DOHH2 (cell line): ENCODE results near the gene TMEM190.

ENCODE experiments used
- EZH2phosphoT487 ChIP-seq: fragments of 200-600 bp; sonication (generic); IDR thresholded peaks from 2 replicates; pipeline ENCODE4 v1.6.1; 2017; ENCODE audit warnings: borderline replicate concordance, mild to moderate bottlenecking, antibody characterized with exemption, low read length, moderate library complexity, mixed read lengths
- TF ChIP-seq, protein P1 (sequence below): fragments of 200-600 bp; sonication (generic); IDR thresholded peaks from one replicate; pipeline ENCODE4 v1.5.1; 2014; ENCODE audit warnings: antibody characterized with exemption, mild to moderate bottlenecking, low read depth, low read length; ENCODE audit not compliant: poor library complexity, severe bottlenecking

GRCh38 chr19:55355213-55355821 is 21.3 kb upstream of the TMEM190 start:
- TF ChIP-seq, protein P1, sequence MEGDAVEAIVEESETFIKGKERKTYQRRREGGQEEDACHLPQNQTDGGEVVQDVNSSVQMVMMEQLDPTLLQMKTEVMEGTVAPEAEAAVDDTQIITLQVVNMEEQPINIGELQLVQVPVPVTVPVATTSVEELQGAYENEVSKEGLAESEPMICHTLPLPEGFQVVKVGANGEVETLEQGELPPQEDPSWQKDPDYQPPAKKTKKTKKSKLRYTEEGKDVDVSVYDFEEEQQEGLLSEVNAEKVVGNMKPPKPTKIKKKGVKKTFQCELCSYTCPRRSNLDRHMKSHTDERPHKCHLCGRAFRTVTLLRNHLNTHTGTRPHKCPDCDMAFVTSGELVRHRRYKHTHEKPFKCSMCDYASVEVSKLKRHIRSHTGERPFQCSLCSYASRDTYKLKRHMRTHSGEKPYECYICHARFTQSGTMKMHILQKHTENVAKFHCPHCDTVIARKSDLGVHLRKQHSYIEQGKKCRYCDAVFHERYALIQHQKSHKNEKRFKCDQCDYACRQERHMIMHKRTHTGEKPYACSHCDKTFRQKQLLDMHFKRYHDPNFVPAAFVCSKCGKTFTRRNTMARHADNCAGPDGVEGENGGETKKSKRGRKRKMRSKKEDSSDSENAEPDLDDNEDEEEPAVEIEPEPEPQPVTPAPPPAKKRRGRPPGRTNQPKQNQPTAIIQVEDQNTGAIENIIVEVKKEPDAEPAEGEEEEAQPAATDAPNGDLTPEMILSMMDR: no peak
- TF ChIP-seq EZH2phosphoT487: no peak
